Neuronal stem cell (in vitro differentiated cells): Measurements from ENCODE around the gene EMB.
"Not testable (repeated sequence)": the region's sequence is repeated elsewhere in the genome, so short reads cannot be mapped to it uniquely, and the experiment has no call there.

ENCODE experiments used
- DNase-seq: peaks from one replicate; pipeline ENCODE4 v3.0.0-alpha.2; 2013; ENCODE audit warnings: low spot score
- H2AFZ ChIP-seq: one replicate; pipeline ENCODE4 v1.6.1; 2013; ENCODE audit warnings: mild to moderate bottlenecking, low read length, inconsistent platforms
- H2AK5ac ChIP-seq: 2 replicates; pipeline ENCODE4 v1.6.1; 2013; ENCODE audit warnings: low read depth, mild to moderate bottlenecking, inconsistent platforms, low read length, moderate library complexity, mixed read lengths
- H2BK120ac ChIP-seq: 2 replicates; pipeline ENCODE4 v1.6.1; 2013; ENCODE audit warnings: low read depth, mild to moderate bottlenecking, inconsistent platforms, low read length, moderate library complexity, mixed read lengths
- H2BK12ac ChIP-seq: one replicate; pipeline ENCODE4 v1.6.1; 2013; ENCODE audit warnings: low read length, inconsistent platforms
- H2BK15ac ChIP-seq: 2 replicates; pipeline ENCODE4 v1.6.1; 2013; ENCODE audit warnings: mild to moderate bottlenecking, low read length, inconsistent platforms, mixed read lengths
- H2BK5ac ChIP-seq: one replicate; pipeline ENCODE4 v1.6.1; 2013; ENCODE audit warnings: inconsistent platforms, mild to moderate bottlenecking, low read length, moderate library complexity
- H3K14ac ChIP-seq: one replicate; pipeline ENCODE4 v1.6.1; 2013; ENCODE audit warnings: low read length, inconsistent platforms
- H3K18ac ChIP-seq: 2 replicates; pipeline ENCODE4 v1.6.1; 2013; ENCODE audit warnings: low read length, inconsistent platforms
- H3K23ac ChIP-seq: 2 replicates; pipeline ENCODE4 v1.6.1; 2013; ENCODE audit warnings: low read depth, mild to moderate bottlenecking, mixed read lengths, low read length, inconsistent platforms; ENCODE audit not compliant: poor library complexity
- H3K27ac ChIP-seq: replicated peaks from 3 replicates; pipeline ENCODE4 v1.5.1; 2013; ENCODE audit warnings: low read length, inconsistent platforms
- H3K27me3 ChIP-seq, 3 experiments: 2 replicates each; pipeline ENCODE4 v1.6.1; 2013; ENCODE audit warnings: low read length in 3 of 3, mild to moderate bottlenecking in 2 of 3, inconsistent platforms in 1 of 3, low read depth in 1 of 3, mixed read lengths in 1 of 3, moderate library complexity in 1 of 3; ENCODE audit not compliant: control insufficient read depth in 3 of 3, insufficient read depth in 3 of 3
- H3K36me3 ChIP-seq, 2 donors: replicated peaks in 1 of 2; 2 replicates each; pipeline ENCODE4 v1.6.1; 2013; ENCODE audit warnings: low read length in 2 of 2; ENCODE audit not compliant: control insufficient read depth in 2 of 2, insufficient read depth in 2 of 2
- H3K4ac ChIP-seq: 2 replicates; pipeline ENCODE4 v1.6.1; 2013; ENCODE audit warnings: inconsistent platforms, mild to moderate bottlenecking, low read length, moderate library complexity
- H3K4me1 ChIP-seq, 2 donors: 1 replicate in 1 of 2; 2 replicates in 1 of 2; pipeline ENCODE4 v1.6.1; 2013; ENCODE audit warnings: low read length in 2 of 2, low read depth in 1 of 2; ENCODE audit not compliant: control insufficient read depth in 2 of 2, insufficient read depth in 1 of 2
- H3K4me2 ChIP-seq: one replicate; pipeline ENCODE4 v1.6.1; 2013; ENCODE audit warnings: mild to moderate bottlenecking, low read length, inconsistent platforms; ENCODE audit not compliant: insufficient read depth, poor library complexity, severe bottlenecking
- H3K4me3 ChIP-seq, 2 donors: 2 replicates each; pipeline ENCODE4 v1.5.1; 2013; ENCODE audit warnings: low read length in 2 of 2, mild to moderate bottlenecking in 2 of 2, inconsistent platforms in 1 of 2, moderate library complexity in 1 of 2
- H3K79me1 ChIP-seq: one replicate; pipeline ENCODE4 v1.6.1; 2013; ENCODE audit warnings: low read depth, mild to moderate bottlenecking, inconsistent platforms, low read length, moderate library complexity
- H3K9ac ChIP-seq: one replicate; pipeline ENCODE4 v1.6.1; 2013; ENCODE audit warnings: mild to moderate bottlenecking, low read depth, low read length, inconsistent platforms; ENCODE audit not compliant: poor library complexity
- H3K9me3 ChIP-seq, 2 donors: replicated peaks in 1 of 2; 2 replicates each; pipeline versions ENCODE3 to v1.6.1; 2013; ENCODE audit warnings: low read length in 2 of 2, mild to moderate bottlenecking in 2 of 2, inconsistent platforms in 1 of 2, low read depth in 1 of 2, mixed read lengths in 1 of 2, moderate library complexity in 1 of 2; ENCODE audit not compliant: control insufficient read depth in 2 of 2, insufficient read depth in 1 of 2
- H4K8ac ChIP-seq: one replicate; pipeline ENCODE4 v1.6.1; 2013; ENCODE audit warnings: low read depth, mild to moderate bottlenecking, inconsistent platforms, low read length, moderate library complexity
- H4K91ac ChIP-seq: one replicate; pipeline ENCODE4 v1.6.1; 2013; ENCODE audit warnings: low read length, low read depth, mild to moderate bottlenecking, inconsistent platforms; ENCODE audit not compliant: poor library complexity
- WGBS, 2 donors: extraction: QIAGEN DNeasy Blood & Tissue Kit; methylation state at CpG; one replicate each; pipeline ENCODE4 v1.1.7; 2013; ENCODE audit warnings: missing lambda C conversion rate in 2 of 2, mixed read lengths in 1 of 2; ENCODE audit not compliant: insufficient read length in 2 of 2, insufficient replicate concordance in 1 of 2; ENCODE audit errors: extremely low coverage in 2 of 2; 5-methylcytosine and 5-hydroxymethylcytosine counted together

EMB gene

DNA sequence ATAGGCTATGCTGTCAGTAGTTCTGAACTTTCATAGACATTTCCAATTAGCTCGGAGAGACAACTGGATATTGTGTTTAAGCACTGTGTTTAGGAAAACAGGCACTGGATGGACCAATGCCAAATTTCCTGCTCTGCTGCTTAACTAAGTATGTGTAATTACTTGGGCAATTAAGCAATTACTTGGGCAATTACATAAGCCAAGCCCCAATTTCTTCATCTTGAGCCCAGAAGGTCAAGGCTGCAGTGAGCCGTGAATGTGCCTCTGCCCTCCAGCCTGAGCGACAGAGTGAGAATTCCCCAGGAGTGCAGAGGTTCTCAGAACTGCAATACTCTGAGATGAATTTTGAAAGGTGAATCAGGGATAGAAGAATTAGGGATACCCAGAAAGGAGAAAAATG is 3.0 kb downstream of the EMB start:
- not testable (repeated sequence) for H3K36me3 ChIP-seq, H2BK12ac ChIP-seq, H4K91ac ChIP-seq, H3K27me3 ChIP-seq, DNase-seq, H2BK120ac ChIP-seq, H4K8ac ChIP-seq, H3K4ac ChIP-seq, H3K4me3 ChIP-seq, H3K14ac ChIP-seq, H2BK5ac ChIP-seq, H3K9me3 ChIP-seq, H3K4me1 ChIP-seq, H2AK5ac ChIP-seq, H3K9ac ChIP-seq, H3K79me1 ChIP-seq, H3K23ac ChIP-seq, H3K27ac ChIP-seq, H3K18ac ChIP-seq, H3K4me2 ChIP-seq, H2AFZ ChIP-seq, H2BK15ac ChIP-seq
- WGBS, 2 donors, result no CpG with 5 or more reads among the region's 3 CpGs

DNA sequence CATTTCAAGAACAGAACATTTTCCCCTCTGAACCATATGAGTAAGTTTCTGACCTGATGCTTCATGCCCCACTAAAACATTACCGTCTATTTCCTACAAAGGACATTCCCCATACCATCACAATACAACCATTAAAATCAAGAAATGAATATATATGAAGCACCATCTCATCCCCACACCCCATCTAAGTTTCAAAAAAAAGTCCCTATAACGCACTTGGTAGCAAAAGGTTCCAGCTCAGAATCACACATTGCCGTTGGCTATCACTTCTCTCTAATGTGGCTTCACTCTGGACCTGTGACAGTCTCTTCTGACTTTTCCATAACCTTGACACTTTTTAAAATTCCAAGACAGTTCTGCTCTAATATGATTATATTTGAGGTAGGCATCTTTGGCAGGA is 5.9 kb downstream of the EMB start:
- H3K4ac ChIP-seq, result no peak overlapping the region

DNA sequence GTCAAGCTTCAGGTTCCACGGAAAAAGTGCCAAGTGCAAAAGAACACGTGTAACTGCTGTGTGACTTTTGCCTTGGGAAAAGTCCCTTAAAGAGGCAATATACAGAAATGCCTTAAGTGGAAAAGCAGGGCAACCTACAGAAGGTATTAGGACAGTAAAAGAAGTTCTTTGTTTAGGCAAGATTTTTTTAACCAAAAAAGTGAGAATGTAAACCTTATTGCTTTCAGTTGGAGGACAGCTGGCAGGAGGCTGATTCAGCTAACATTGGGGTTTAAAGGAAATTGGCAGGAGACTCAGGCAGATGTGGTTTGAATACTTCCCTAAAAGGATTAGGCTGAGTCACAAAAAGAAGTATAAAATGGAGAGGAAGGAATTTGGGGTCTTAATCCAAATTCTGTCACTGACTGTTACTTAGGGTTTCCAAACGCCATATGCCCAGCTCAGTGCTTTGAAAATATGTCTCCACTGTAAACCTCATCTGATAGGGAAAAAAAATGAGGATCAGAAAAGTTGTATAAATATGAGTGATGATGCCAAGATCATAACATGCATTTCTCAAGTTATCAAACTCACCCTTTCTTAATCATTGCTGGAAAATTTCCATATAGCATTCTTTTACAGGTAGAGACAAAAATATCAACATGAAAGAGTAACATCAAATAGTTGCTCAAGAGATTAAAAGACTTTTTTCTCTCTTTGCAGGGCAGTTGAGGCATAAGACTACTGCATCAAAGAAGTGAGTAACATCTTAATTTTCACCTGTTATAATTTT is 9.8 kb downstream of the EMB start:
- not testable (repeated sequence) for H3K4me3 ChIP-seq, H3K23ac ChIP-seq, H3K27me3 ChIP-seq, H2AK5ac ChIP-seq, H3K79me1 ChIP-seq, H2AFZ ChIP-seq, H2BK5ac ChIP-seq, H2BK120ac ChIP-seq, H2BK12ac ChIP-seq, H3K14ac ChIP-seq, H3K27ac ChIP-seq, H4K8ac ChIP-seq, H3K4me1 ChIP-seq, H3K9ac ChIP-seq, DNase-seq, H3K4me2 ChIP-seq, H3K4ac ChIP-seq, H3K9me3 ChIP-seq, H3K36me3 ChIP-seq, H2BK15ac ChIP-seq, H4K91ac ChIP-seq, H3K18ac ChIP-seq
- no CpG with 5 or more reads among the region's 3 CpGs for WGBS, 2 donors

More for the DNA sequence above, 5.9 kb downstream of the EMB start:
- H3K9me3 ChIP-seq, result no peaks in the 10 kb centered on the region
- H3K4me3 ChIP-seq, result no peak overlapping the region
- H2BK12ac ChIP-seq, result no peak overlapping the region
- no peaks in the 10 kb centered on the region for H3K4me1 ChIP-seq
- no peak overlapping the region for H2BK5ac ChIP-seq
- no peak overlapping the region for H2BK15ac ChIP-seq
- H2BK120ac ChIP-seq, result no peak overlapping the region
- no peak overlapping the region for H3K27ac ChIP-seq
- no peak overlapping the region for H4K91ac ChIP-seq
- no peak overlapping the region for H2AK5ac ChIP-seq
- no peak overlapping the region for H3K23ac ChIP-seq
- WGBS, 2 donors, result no CpG with 5 or more reads among the region's 3 CpGs
- no peak for DNase-seq
- H3K27me3 ChIP-seq, result no peaks in the 10 kb centered on the region
- no peak overlapping the region for H2AFZ ChIP-seq
- no peaks in the 10 kb centered on the region for H3K79me1 ChIP-seq
- no peak overlapping the region for H4K8ac ChIP-seq
- no peak overlapping the region for H3K14ac ChIP-seq
- no peak overlapping the region for H3K9ac ChIP-seq
- no peaks in the 10 kb centered on the region for H3K36me3 ChIP-seq
- H3K4me2 ChIP-seq, result no peak overlapping the region
- no peak overlapping the region for H3K18ac ChIP-seq

DNA sequence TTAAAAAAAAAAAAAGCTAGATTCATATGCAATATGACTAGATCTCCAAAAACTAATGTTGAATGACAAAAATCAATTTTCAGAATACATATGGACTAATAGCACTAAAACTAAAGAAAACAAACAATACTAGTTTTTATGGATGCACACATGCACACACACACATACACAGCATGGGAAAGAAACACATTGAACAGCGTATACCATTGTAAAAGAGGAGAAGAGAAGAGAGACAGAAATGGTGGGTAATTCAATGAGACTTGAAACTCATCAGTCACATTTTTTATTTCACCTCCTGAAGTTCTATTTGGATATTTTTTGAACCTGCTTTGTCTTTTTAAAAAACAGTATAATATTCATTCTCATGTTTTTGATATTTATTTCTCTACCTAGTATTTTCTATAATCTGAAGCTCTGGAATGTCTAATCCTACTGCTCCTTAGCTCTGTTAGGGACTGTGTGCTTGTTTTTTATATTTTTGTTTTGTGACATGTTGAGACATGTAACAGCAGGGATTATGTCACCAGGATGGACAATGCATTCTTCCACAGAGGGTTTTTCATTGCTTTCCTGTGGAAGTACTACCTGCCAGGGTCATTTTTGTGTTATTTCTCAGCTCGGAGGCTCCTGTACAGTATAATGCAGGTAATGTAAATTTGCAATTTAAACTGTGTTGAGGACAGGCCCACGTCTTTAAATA is 17.8 kb downstream of the EMB start:
- not testable (repeated sequence) for H2AFZ ChIP-seq, H2BK120ac ChIP-seq, H3K4me3 ChIP-seq, H2BK15ac ChIP-seq, H3K79me1 ChIP-seq, H3K36me3 ChIP-seq, DNase-seq, H3K27ac ChIP-seq, H3K9me3 ChIP-seq, H4K91ac ChIP-seq, H3K4ac ChIP-seq, H2AK5ac ChIP-seq, H3K4me2 ChIP-seq, H3K9ac ChIP-seq, H2BK5ac ChIP-seq, H2BK12ac ChIP-seq, H3K14ac ChIP-seq, H3K27me3 ChIP-seq, H4K8ac ChIP-seq, H3K18ac ChIP-seq, H3K23ac ChIP-seq, H3K4me1 ChIP-seq
- WGBS, 2 donors, result no CpG with 5 or more reads among the region's 3 CpGs
